GM21381 (cell line): ENCODE data around the gene SLC12A9.
"Not testable (repeated sequence)": the region's sequence is repeated elsewhere in the genome, so short reads cannot be mapped to it uniquely, and the experiment has no call there.

Source experiments
- ATAC-seq: cut with Tn5 transposase; IDR thresholded peaks from one replicate; pipeline ENCODE4 v1.9.1; 2021; ENCODE audit warnings: mild to moderate bottlenecking, moderate library complexity; ENCODE audit not compliant: unreplicated experiment

Gene SLC12A9, protein sequence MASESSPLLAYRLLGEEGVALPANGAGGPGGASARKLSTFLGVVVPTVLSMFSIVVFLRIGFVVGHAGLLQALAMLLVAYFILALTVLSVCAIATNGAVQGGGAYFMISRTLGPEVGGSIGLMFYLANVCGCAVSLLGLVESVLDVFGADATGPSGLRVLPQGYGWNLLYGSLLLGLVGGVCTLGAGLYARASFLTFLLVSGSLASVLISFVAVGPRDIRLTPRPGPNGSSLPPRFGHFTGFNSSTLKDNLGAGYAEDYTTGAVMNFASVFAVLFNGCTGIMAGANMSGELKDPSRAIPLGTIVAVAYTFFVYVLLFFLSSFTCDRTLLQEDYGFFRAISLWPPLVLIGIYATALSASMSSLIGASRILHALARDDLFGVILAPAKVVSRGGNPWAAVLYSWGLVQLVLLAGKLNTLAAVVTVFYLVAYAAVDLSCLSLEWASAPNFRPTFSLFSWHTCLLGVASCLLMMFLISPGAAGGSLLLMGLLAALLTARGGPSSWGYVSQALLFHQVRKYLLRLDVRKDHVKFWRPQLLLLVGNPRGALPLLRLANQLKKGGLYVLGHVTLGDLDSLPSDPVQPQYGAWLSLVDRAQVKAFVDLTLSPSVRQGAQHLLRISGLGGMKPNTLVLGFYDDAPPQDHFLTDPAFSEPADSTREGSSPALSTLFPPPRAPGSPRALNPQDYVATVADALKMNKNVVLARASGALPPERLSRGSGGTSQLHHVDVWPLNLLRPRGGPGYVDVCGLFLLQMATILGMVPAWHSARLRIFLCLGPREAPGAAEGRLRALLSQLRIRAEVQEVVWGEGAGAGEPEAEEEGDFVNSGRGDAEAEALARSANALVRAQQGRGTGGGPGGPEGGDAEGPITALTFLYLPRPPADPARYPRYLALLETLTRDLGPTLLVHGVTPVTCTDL

DNA sequence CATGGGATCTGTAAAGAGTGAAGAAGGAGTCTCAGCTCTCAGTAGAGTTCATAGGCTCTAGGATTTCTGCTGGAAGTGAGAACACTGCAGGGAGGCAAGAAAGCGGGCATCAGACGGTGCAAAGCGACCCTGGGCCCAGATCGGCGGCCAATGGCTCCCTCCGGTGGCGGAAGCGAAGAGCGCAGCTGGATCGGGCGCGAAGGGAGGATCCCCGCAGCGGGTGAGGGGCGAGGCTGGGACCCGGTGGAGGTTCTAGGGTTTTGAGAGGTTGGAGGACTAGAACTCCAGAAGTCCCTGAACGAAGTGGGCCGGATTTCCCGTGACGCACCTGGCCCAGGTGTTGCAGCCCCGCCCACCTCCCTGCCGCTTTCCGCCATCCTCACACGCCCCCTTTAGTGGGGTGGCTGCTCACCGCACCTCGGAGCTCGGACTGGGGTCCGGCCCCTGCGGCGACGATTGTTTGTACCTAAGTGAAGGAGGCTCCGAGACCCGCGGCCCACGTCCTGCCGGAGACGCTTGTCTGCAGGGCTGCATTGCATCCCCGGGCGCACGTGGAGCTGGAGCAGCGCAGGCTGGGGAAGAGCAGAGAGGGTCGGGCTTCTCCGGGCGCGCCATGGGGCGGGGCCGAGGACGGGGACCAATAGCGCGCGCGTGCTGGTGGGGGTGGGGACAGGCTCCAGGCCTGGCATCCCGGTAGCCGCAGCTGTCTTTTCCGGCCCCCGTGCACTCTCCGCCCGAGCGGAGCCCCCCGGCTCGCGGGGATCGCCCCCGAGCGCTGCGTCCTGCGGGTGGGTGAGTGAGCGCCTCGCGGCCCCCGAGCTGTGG, at the start of gene SLC12A9:
TSS of gene SLC12A9 (plus strand) at position 666 of the 825 bp plus-strand sequence. CDS start 1,485 bp downstream, outside the sequence.
- peak; percentile 91 for ATAC-seq

DNA sequence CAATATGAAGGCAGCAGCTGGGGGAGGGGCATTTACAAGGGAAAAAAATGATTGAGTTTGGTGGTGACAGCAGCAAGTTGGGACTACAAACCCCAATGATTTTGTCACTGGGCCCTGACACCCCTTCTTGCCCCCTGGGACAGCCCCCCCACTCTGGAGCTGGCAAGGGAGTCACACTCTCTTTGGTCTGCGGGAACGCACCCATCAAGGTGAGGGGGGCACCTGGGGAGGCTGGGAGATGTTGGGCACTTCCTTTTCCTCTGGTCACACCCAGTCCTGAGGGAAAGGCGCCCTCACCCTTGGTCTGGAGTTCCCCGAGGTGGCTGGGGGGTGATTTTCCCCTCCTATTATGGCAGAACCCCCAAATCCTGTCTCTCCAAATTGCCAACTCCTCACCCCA, 49.6 kb upstream of the SLC12A9 start:
- no peak for ATAC-seq

GRCh38 chr7:100803398-100804161, 48.9 kb upstream of the SLC12A9 start:
- peak; percentile 96 for ATAC-seq

DNA sequence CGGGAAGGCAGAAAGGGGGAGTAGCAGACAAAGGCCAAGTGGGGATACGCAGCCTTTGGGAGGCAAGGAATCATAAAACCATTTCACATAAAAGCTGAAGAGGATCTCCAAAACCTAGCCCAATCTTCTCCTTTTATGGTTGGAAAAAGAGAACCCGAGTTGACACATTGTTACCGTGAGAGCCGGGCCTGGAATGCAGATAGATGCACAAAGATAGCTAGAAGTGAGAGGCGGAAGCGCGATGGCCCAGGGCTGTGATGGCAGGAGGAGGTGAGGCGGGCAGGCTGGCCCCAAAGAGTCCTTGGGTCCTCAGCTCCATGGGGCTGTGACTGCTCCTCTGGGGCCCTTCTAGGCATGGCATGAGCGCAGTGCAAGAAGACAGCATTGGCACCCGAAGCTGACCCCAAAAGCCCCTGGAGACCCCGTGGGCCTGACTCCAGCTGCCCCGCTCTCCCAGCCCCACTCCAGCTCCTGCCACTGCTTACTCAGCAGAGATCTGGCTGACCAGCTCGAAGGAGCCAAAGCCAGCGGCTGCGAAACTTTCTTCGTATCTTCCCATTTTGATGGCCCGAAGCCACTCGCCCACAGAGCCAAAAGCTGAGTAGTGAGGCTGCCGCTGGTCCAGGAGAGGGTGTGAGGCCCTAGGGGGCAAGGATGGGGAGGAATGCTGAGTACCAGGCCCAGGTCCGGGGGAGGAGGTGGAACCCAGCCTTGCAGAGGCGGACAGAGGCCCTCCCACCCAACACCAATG, 47.7 kb upstream of the SLC12A9 start:
- ATAC-seq = no peak

DNA sequence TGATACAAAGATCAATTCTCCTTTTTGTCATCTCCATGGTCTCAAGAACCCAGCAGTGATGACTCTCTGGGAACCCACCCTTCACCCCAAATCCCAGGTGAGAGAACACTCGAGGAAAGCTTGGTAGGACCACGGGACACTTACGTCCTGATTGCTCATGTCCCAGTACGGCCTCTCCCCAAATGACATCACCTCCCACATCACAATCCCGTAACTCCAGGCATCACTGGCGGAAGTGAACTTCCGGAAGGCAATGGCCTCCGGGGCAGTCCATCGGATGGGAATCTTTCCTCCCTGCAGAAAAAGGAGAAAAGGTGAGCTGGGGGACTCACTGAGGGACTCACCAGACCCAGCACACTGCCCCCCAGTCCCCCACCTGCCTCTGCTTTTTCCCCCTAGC, 46.2 kb upstream of the SLC12A9 start:
- ATAC-seq = no peak

DNA sequence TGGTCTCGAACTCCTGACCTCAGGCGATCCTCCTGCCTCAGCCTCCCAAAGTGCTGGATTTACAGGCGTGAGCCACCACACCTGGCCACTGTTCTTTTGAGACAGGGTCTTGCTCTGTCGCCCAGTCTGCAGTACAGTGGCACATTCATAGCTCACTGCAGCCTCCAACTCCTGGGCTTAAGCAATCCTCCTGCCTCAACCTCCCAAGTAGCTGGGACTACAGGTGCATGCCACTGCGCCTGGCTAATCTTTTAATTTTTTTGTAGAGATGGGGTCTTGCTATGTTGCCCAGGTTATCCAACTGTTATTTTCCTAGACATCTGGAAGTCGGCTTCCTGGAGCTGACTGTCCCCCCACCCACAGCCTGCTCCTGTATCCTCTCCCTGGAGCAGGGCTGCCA, 45.6 kb upstream of the SLC12A9 start:
- not testable (repeated sequence) for ATAC-seq

GRCh38 chr7:100808354-100808875, 44.1 kb upstream of the SLC12A9 start:
- ATAC-seq = no peak

GRCh38 chr7:100811480-100811879, 41.0 kb upstream of the SLC12A9 start:
- ATAC-seq = no peak

DNA sequence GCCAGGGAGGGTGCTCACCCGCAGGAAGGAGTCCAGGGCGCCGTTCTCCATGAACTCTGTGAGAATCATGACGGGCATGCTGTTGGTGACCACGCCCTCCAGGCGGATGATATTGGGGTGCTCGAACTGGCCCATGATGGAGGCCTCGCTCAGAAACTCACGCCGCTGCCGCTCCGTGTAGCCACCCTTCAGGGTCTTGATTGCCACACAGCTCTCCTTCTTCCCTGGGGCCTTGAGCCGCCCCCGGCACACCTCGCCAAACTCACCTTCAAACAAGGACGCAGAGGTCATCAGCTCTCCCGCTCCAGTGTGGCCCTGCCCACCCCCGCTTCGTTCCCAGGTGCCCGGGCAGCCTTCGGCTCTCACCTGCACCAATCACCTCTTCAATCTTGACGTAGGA, 39.8 kb upstream of the SLC12A9 start:
- ATAC-seq = no peak

DNA sequence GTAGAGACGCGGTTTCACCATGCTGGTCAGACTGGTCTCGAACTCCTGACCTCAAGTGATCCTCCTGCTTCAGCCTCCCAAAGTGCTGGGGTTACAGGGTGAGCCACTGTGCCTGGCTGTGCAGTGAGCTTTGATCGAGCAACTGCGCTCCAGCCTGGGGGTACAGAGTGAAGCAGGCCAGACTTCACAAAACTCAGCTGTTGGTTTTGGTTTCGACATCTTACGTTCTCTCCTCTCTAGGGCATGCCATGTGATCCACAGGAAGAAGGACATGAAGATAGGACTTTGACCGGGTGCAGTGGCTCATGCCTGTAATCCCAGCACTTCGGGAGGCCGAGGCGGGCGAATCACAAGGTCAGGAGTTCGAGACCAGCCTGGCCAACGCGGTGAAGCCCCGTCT, 36.0 kb upstream of the SLC12A9 start:
- ATAC-seq = not testable (repeated sequence)

- no peak for ATAC-seq
Measured at GRCh38 chr7:100817097-100817496, 35.4 kb upstream of the SLC12A9 start.

DNA sequence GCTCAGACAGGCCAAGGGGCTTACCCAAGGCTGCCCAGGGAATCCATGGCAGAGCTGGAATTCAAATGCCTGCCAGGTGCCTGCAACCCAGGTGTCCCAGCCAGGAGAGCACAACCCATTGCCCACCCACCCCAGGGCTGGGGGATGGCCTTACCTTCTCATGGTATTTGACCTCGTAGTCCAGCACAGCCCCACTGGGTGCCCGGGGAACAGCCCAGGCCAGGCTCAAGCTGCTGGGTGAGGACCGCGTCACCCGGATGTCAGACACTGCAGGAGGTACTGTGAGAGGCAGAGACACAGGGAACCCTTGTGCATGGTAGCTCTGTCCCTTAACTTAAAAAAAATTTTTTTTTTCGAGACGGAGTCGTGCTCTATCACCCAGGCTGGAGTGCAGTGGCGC, 34.1 kb upstream of the SLC12A9 start:
- no peak for ATAC-seq

DNA sequence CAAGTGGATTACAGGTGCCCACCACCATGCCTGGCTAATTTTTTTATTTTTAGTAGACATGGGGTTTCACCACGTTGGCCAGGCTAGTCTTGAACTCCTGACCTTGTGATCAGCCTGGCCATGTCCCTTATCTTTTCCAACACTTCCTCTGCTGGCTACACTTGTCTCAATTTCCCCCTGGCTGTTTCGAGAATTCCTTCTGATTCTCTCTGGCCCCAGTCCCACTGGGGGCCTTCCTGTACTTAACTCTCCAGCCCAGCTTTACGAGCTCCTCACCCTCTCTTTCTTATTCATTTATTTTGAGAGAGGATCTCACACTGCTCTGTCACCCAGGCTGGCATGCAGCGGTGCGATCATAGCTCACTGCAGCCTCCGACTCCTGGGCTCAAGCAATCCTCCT, 33.7 kb upstream of the SLC12A9 start:
- ATAC-seq = no peak

DNA sequence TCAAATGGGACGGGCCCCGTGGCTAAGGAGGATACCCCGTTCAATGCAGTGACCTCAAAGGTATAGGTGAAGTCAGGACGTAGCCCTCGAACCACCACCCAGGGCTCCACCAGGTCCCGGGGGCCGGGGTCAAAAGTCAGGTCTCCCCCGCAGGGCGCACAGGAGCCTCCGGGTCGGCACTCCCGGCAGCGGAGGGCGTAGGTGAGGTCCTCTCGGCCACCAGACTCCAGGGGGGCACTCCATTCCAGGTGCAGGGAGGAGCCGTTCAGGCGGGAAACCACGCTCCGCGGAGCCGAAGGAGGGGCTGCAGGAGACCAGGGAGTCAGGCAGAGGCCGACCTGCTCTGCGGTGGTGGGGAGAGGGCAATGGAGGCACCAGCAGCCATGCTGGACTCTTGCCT, 32.9 kb upstream of the SLC12A9 start:
- no peak for ATAC-seq

- ATAC-seq = no peak
Measured at GRCh38 chr7:100822236-100823139, 30.0 kb upstream of the SLC12A9 start.

DNA sequence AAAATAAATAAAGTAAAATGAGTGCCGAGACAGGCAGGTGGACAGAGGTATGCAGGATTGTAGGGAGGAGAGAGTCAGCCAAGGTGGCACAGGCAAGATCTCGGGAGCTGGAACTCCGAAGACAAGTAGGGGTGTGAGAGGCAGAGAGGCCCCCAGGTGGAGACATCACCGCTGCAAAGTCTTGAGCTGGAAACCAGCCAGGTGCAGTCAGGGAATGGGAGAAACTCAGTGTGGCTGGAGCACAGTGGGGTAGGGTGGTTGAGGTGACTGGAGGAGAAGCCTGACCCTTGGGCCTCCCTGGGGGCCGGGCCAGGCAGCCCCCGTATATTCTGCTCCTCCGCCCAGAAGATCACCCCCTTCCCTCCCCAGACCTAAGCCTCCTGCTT, 29.4 kb upstream of the SLC12A9 start:
- ATAC-seq = no peak

GRCh38 chr7:100823534-100823933, 29.0 kb upstream of the SLC12A9 start:
- no peak for ATAC-seq

DNA sequence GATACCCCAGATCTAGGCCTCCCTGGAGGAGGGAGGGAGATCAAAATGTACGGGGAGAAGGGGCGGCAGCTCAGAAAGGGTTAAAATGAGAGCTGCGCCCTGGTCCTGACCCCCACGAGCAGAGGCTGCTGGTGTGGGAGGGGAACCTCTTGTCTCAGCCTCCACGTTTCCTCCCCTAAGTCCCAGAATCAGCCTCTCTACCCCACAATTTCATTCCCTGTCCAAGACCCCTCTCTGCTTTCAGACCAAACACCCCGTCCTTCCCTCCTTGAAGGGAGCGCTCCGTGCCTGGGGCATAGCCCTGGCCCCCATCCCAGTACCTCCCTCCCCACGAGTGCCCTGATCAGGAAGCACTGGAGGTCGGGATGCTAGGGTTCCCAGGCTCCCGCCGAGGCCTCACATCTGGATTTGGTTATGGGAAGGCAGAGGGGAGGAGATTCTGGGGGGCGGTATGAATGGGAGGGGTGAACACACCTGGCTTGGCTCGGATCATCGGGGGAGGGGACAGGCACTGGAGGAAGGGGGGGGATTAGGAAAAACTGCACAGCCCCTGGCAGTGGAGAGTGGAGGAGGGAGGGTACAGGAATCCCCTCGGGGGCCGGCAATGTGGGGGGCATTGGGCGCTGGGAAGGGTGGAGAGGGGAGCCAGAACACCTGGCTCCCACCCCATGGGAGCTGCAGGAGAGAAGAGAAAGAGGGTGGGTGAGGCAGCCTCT, 27.9 kb upstream of the SLC12A9 start:
- no peak for ATAC-seq
